HG03045 (cell line): ENCODE results near the gene MORN1.

Experiments
- ATAC-seq: cut with Tn5 transposase; IDR thresholded peaks from one replicate; pipeline ENCODE4 v1.9.1; 2021; ENCODE audit warnings: mild to moderate bottlenecking, moderate library complexity; ENCODE audit not compliant: unreplicated experiment

The MORN1 gene

GRCh38 chr1:2282556-2283270 is 108.6 kb downstream of the MORN1 start:
- no peak for ATAC-seq

- no peak for ATAC-seq
Measured at GRCh38 chr1:2279817-2280216, 111.5 kb downstream of the MORN1 start.

- ATAC-seq, result no peak
Measured at GRCh38 chr1:2279210-2279639, 112.1 kb downstream of the MORN1 start.

GRCh38 chr1:2278591-2279209 is 112.7 kb downstream of the MORN1 start:
- no peak for ATAC-seq

GRCh38 chr1:2277741-2278488 is 113.4 kb downstream of the MORN1 start:
- ATAC-seq, result no peak

GRCh38 chr1:2276803-2277580 is 114.4 kb downstream of the MORN1 start:
- no peak for ATAC-seq

GRCh38 chr1:2275796-2276536 is 115.4 kb downstream of the MORN1 start:
- no peak for ATAC-seq

GRCh38 chr1:2274929-2275475 is 116.4 kb downstream of the MORN1 start:
- no peak for ATAC-seq

GRCh38 chr1:2274231-2274928 is 117.0 kb downstream of the MORN1 start:
- no peak for ATAC-seq

- no peak for ATAC-seq
Measured at GRCh38 chr1:2273401-2274090, 117.8 kb downstream of the MORN1 start.

GRCh38 chr1:2272686-2273400 is 118.5 kb downstream of the MORN1 start:
- ATAC-seq, result no peak

GRCh38 chr1:2271841-2272655 is 119.3 kb downstream of the MORN1 start:
- ATAC-seq, result no peak
